ENCODE results near the gene SIGMAR1.
A peak's percentile ranks its signal among the peaks of the same experiment; 100 is the strongest.

SIGMAR1 gene

GRCh38 chr9:34634551-34635248 lies 2.9 kb downstream of the SIGMAR1 start:
- no peaks in the 10 kb centered on the region for H3K36me3 ChIP-seq (ENCODE audit: insufficient read depth)
- no peak overlapping the region for H3K9ac ChIP-seq
- TF ChIP-seq CTCF (conservative IDR thresholded peaks at IDR 0.05; ENCODE audit: low read depth, low read length), result no peak
- H3K4me2 ChIP-seq, result no peak overlapping the region
- no peaks in the 10 kb centered on the region for H4K20me1 ChIP-seq (ENCODE audit: insufficient read depth)
- no peak overlapping the region for H3K27ac ChIP-seq
- H3K79me2 ChIP-seq (ENCODE audit: insufficient read depth, low read depth), result peaks cover 25% of the 10 kb centered on the region
- no peak overlapping the region for H2AFZ ChIP-seq (ENCODE audit: low read depth)
- H3K4me3 ChIP-seq (IDR thresholded peaks at IDR 0.05; ENCODE audit: insufficient read depth, low read depth, low read length), result no peak overlapping the region
- peaks cover 26% of the 10 kb centered on the region for H3K4me1 ChIP-seq (ENCODE audit: low read depth, poor library complexity, severe bottlenecking)
- peaks cover 14% of the 10 kb centered on the region; the same call in 1 of the 2 replicates for H3K27me3 ChIP-seq (ENCODE audit: insufficient read depth, low read depth)

- peaks cover 26% of the 10 kb centered on the region for H3K4me1 ChIP-seq (ENCODE audit: low read depth, poor library complexity, severe bottlenecking)
- H3K27me3 ChIP-seq (ENCODE audit: insufficient read depth, low read depth), result peaks cover 21% of the 10 kb centered on the region; the same call in 1 of the 2 replicates
- H3K9ac ChIP-seq, result no peak overlapping the region
- peak; percentile 92 for TF ChIP-seq CTCF (conservative IDR thresholded peaks at IDR 0.05; ENCODE audit: low read depth, low read length)
- no peaks in the 10 kb centered on the region for H3K36me3 ChIP-seq (ENCODE audit: insufficient read depth)
- H3K27ac ChIP-seq, result no peak overlapping the region
- peaks cover 25% of the 10 kb centered on the region for H3K79me2 ChIP-seq (ENCODE audit: insufficient read depth, low read depth)
- no peak overlapping the region for H2AFZ ChIP-seq (ENCODE audit: low read depth)
- H3K4me2 ChIP-seq, result no peak overlapping the region
- H4K20me1 ChIP-seq (ENCODE audit: insufficient read depth), result no peaks in the 10 kb centered on the region
- no peak overlapping the region for H3K4me3 ChIP-seq (IDR thresholded peaks at IDR 0.05; ENCODE audit: insufficient read depth, low read depth, low read length)
Measured at GRCh38 chr9:34633851-34634550, 3.6 kb downstream of the SIGMAR1 start.

- no peak for TF ChIP-seq CTCF (conservative IDR thresholded peaks at IDR 0.05; ENCODE audit: low read depth, low read length)
- no peak overlapping the region for H3K4me2 ChIP-seq
- peaks cover 25% of the 10 kb centered on the region for H3K79me2 ChIP-seq (ENCODE audit: insufficient read depth, low read depth)
- H4K20me1 ChIP-seq (ENCODE audit: insufficient read depth), result no peaks in the 10 kb centered on the region
- no peak overlapping the region for H3K27ac ChIP-seq
- H2AFZ ChIP-seq (ENCODE audit: low read depth), result no peak overlapping the region
- H3K36me3 ChIP-seq (ENCODE audit: insufficient read depth), result no peaks in the 10 kb centered on the region
- no peak overlapping the region for H3K4me3 ChIP-seq (IDR thresholded peaks at IDR 0.05; ENCODE audit: insufficient read depth, low read depth, low read length)
- peaks cover 27% of the 10 kb centered on the region for H3K27me3 ChIP-seq (ENCODE audit: insufficient read depth, low read depth)
- no peak overlapping the region for H3K9ac ChIP-seq
- H3K4me1 ChIP-seq (ENCODE audit: low read depth, poor library complexity, severe bottlenecking), result peaks cover 22% of the 10 kb centered on the region
Measured at GRCh38 chr9:34633166-34633565, 4.4 kb downstream of the SIGMAR1 start.

GRCh38 chr9:34630402-34631154 lies 7.0 kb downstream of the SIGMAR1 start:
- no peaks in the 10 kb centered on the region for H3K36me3 ChIP-seq (ENCODE audit: insufficient read depth)
- peaks cover 53% of the 10 kb centered on the region for H3K27me3 ChIP-seq (ENCODE audit: insufficient read depth, low read depth)
- TF ChIP-seq CTCF (conservative IDR thresholded peaks at IDR 0.05; ENCODE audit: low read depth, low read length), result no peak
- H3K9ac ChIP-seq, result no peak overlapping the region
- no peak overlapping the region for H2AFZ ChIP-seq (ENCODE audit: low read depth)
- H4K20me1 ChIP-seq (ENCODE audit: insufficient read depth), result no peaks in the 10 kb centered on the region
- no peak overlapping the region for H3K4me3 ChIP-seq (IDR thresholded peaks at IDR 0.05; ENCODE audit: insufficient read depth, low read depth, low read length)
- H3K4me2 ChIP-seq, result no peak overlapping the region
- no peak overlapping the region for H3K27ac ChIP-seq
- H3K79me2 ChIP-seq (ENCODE audit: insufficient read depth, low read depth), result peaks cover 6% of the 10 kb centered on the region
- peaks cover 13% of the 10 kb centered on the region for H3K4me1 ChIP-seq (ENCODE audit: low read depth, poor library complexity, severe bottlenecking)

All from KMS-11 (cell line).